Astrocyte (in vitro differentiated cells and primary cell): ENCODE data around the gene FBXO47. TPM values are rescaled to one million over a fixed set of nuclear protein-coding genes. Genes with fewer than 3 reads are reported as not detected.
"Not testable (repeated sequence)": the region's sequence is repeated elsewhere in the genome, so short reads cannot be mapped to it uniquely, and the experiment has no call there.

Experiments
- DNase-seq: peaks from one replicate; pipeline ENCODE4 v3.0.0-alpha.2; 2010; ENCODE audit warnings: low read depth
- FAIRE-seq: peaks from 2 replicates; lab custom pipeline; 2011; peaks lifted over from hg19 to GRCh38; lab: Jason Lieb, UNC
- H2AFZ ChIP-seq: 2 replicates; pipeline ENCODE4 v1.6.0; 2012; ENCODE audit warnings: low read depth, low read length, inconsistent platforms
- H3K27ac ChIP-seq: 2 replicates; pipeline ENCODE4 v1.5.1; 2011; ENCODE audit warnings: low read depth, low read length, inconsistent platforms
- H3K27me3 ChIP-seq: 2 replicates; pipeline ENCODE4 v1.6.0; 2011; ENCODE audit warnings: low read length, inconsistent platforms; ENCODE audit not compliant: insufficient read depth
- H3K36me3 ChIP-seq: 2 replicates; pipeline ENCODE4 v1.5.1; 2011; ENCODE audit warnings: low read length, inconsistent platforms; ENCODE audit not compliant: insufficient read depth
- H3K4me1 ChIP-seq: 2 replicates; pipeline ENCODE4 v1.5.1; 2011; ENCODE audit warnings: low read length, inconsistent platforms; ENCODE audit not compliant: insufficient read depth
- H3K4me2 ChIP-seq: 2 replicates; pipeline ENCODE4 v1.6.0; 2012; ENCODE audit warnings: low read length, inconsistent platforms
- H3K4me3 ChIP-seq: 2 replicates; pipeline ENCODE4 v1.5.1; 2011; ENCODE audit warnings: low read depth, mild to moderate bottlenecking, low read length, inconsistent platforms; ENCODE audit not compliant: insufficient read depth
- H3K79me2 ChIP-seq: 2 replicates; pipeline ENCODE4 v1.6.0; 2012; ENCODE audit warnings: mild to moderate bottlenecking, low read length, inconsistent platforms; ENCODE audit not compliant: insufficient read depth
- H3K9ac ChIP-seq: 2 replicates; pipeline ENCODE4 v1.6.0; 2012; ENCODE audit warnings: mild to moderate bottlenecking, low read length, inconsistent platforms
- H3K9me3 ChIP-seq: 2 replicates; pipeline ENCODE4 v1.5.1; 2012; ENCODE audit warnings: low read depth, mild to moderate bottlenecking, low read length, inconsistent platforms; ENCODE audit not compliant: insufficient read depth
- H4K20me1 ChIP-seq: 2 replicates; pipeline ENCODE4 v1.6.0; 2012; ENCODE audit warnings: low read length, inconsistent platforms; ENCODE audit not compliant: insufficient read depth
- H3K27ac Mint-ChIP-seq: one replicate; pipeline ENCODE4 v1.8.0; 2021; ENCODE audit warnings: mild to moderate bottlenecking, mixed read lengths; ENCODE audit not compliant: unreplicated experiment
- H3K27me3 Mint-ChIP-seq: one replicate; pipeline ENCODE4 v1.8.0; 2021; ENCODE audit warnings: low read depth, mixed read lengths; ENCODE audit not compliant: unreplicated experiment
- H3K36me3 Mint-ChIP-seq: one replicate; pipeline ENCODE4 v1.8.0; 2021; ENCODE audit warnings: low read depth, mixed read lengths; ENCODE audit not compliant: unreplicated experiment
- H3K4me1 Mint-ChIP-seq: one replicate; pipeline ENCODE4 v1.8.0; 2021; ENCODE audit warnings: low read depth, mixed read lengths; ENCODE audit not compliant: unreplicated experiment
- H3K4me3 Mint-ChIP-seq: one replicate; pipeline ENCODE4 v1.8.0; 2021; ENCODE audit warnings: mild to moderate bottlenecking, moderate library complexity, mixed read lengths; ENCODE audit not compliant: unreplicated experiment
- H3K9me3 Mint-ChIP-seq: one replicate; pipeline ENCODE4 v1.8.0; 2021; ENCODE audit warnings: mild to moderate bottlenecking, mixed read lengths; ENCODE audit not compliant: unreplicated experiment
- CTCF ChIP-seq: IDR thresholded peaks from 2 replicates; pipeline ENCODE4 v1.5.1; 2011; ENCODE audit warnings: low read depth, mild to moderate bottlenecking, inconsistent platforms, low read length, moderate library complexity; ENCODE audit not compliant: insufficient read depth
- EZH2 ChIP-seq: IDR thresholded peaks from 2 replicates; pipeline ENCODE4 v1.6.1; 2012; ENCODE audit warnings: mild to moderate bottlenecking, low read length, inconsistent platforms; ENCODE audit not compliant: insufficient read depth
- total RNA-seq: library from RNA; stranded (reverse); gene quantifications from 2 replicates; pipeline ENCODE4 v1.2.1, GENCODE V29; 2021

Gene FBXO47
- total RNA-seq, 1 donor from 2014 or later = not detected

- H3K9me3 Mint-ChIP-seq = no peaks in the 10 kb centered on the region
- no peaks in the 10 kb centered on the region for H3K27me3 ChIP-seq
- no peak overlapping the region for H3K4me3 ChIP-seq
- no peak for FAIRE-seq
- TF ChIP-seq CTCF (no peak), EZH2 (no peak)
- no peak overlapping the region for H3K9ac ChIP-seq
- no peaks in the 10 kb centered on the region for H4K20me1 ChIP-seq
- no peaks in the 10 kb centered on the region for H3K36me3 Mint-ChIP-seq
- no peak overlapping the region for H2AFZ ChIP-seq
- no peaks in the 10 kb centered on the region for H3K9me3 ChIP-seq
- H3K4me2 ChIP-seq = peak overlapping the region; percentile 55
- H3K27ac ChIP-seq = no peak overlapping the region
- peaks cover 7% of the 10 kb centered on the region for H3K4me1 ChIP-seq
- peak; percentile 39 for DNase-seq
- H3K4me3 Mint-ChIP-seq = no peak overlapping the region
- H3K4me1 Mint-ChIP-seq = peaks cover 14% of the 10 kb centered on the region
- no peaks in the 10 kb centered on the region for H3K36me3 ChIP-seq
- H3K27me3 Mint-ChIP-seq = no peaks in the 10 kb centered on the region
- no peak overlapping the region for H3K27ac Mint-ChIP-seq
- no peaks in the 10 kb centered on the region for H3K79me2 ChIP-seq
Observed at GRCh38 chr17:38980490-38981217, 13.5 kb upstream of the FBXO47 start.

GRCh38 chr17:38978180-38978579 is 11.0 kb upstream of the FBXO47 start:
- Histone ChIP-seq H3K36me3 (no peaks in the 10 kb centered on the region), H3K9me3 (no peaks in the 10 kb centered on the region), H3K9ac (no peak overlapping the region), H3K4me1 (peaks cover 7% of the 10 kb centered on the region), H2AFZ (no peak overlapping the region), H3K4me3 (no peak overlapping the region), H4K20me1 (no peaks in the 10 kb centered on the region), H3K79me2 (no peaks in the 10 kb centered on the region), H3K27me3 (no peaks in the 10 kb centered on the region), H3K4me2 (no peak overlapping the region), H3K27ac (no peak overlapping the region)
- Mint-ChIP-seq H3K27me3 (no peaks in the 10 kb centered on the region), H3K27ac (no peak overlapping the region), H3K9me3 (no peaks in the 10 kb centered on the region), H3K36me3 (no peaks in the 10 kb centered on the region), H3K4me3 (no peak overlapping the region), H3K4me1 (peaks cover 14% of the 10 kb centered on the region)
- DNase-seq (no peak), FAIRE-seq (no peak)
- TF ChIP-seq EZH2 (no peak), CTCF (no peak)

GRCh38 chr17:38976187-38976551 is 9.0 kb upstream of the FBXO47 start:
- not testable (repeated sequence) for H3K27me3 Mint-ChIP-seq, H3K4me3 Mint-ChIP-seq, H4K20me1 ChIP-seq, H3K9ac ChIP-seq, H3K9me3 ChIP-seq, H3K4me3 ChIP-seq, H3K4me1 ChIP-seq, H3K27me3 ChIP-seq, H3K27ac ChIP-seq, H3K4me2 ChIP-seq, H2AFZ ChIP-seq, FAIRE-seq, H3K27ac Mint-ChIP-seq, H3K4me1 Mint-ChIP-seq, H3K36me3 ChIP-seq, H3K9me3 Mint-ChIP-seq, H3K36me3 Mint-ChIP-seq, H3K79me2 ChIP-seq
- DNase-seq = peak; percentile 10
